ENCODE results near the gene PMEPA1.

Gene PMEPA1

GRCh38 chr20:57609842-57610167 lies 100.0 kb downstream of the PMEPA1 start:
- Histone ChIP-seq H3K4me3 (ENCODE audit: low read depth, low read length) (no peak overlapping the region), H3K27ac (ENCODE audit: extremely low read depth, low read depth, low read length) (no peak overlapping the region), H3K9me3 (ENCODE audit: control insufficient read depth, insufficient read depth, low read depth, low read length) (no peaks in the 10 kb centered on the region), H3K4me1 (ENCODE audit: control insufficient read depth, insufficient read depth, low read length) (no peaks in the 10 kb centered on the region), H3K36me3 (ENCODE audit: control insufficient read depth in 2 of 2, insufficient read depth in 1 of 2, low read length in 2 of 2) (no peaks in the 10 kb centered on the region)
- ChIA-PET POLR2A (no interaction called here), CTCF (interaction anchor here (0.7 kb wide), 1 partner anchor 389 kb away, joined by 3 read pairs; no protein-coding TSS in a partner anchor)
- no peak for TF ChIP-seq PRDM6 (tag by site-specific recombination; IDR thresholded peaks at IDR 0.05)
- TF ChIP-seq YY2 (tag by site-specific recombination; IDR thresholded peaks at IDR 0.05), result no peak
- no peak for TF ChIP-seq ZBTB10 (tag by site-specific recombination; IDR thresholded peaks at IDR 0.05)
- no peak for TF ChIP-seq ZBTB44 (tag by site-specific recombination; IDR thresholded peaks at IDR 0.05)
- TF ChIP-seq ZNF391 (tag by site-specific recombination; IDR thresholded peaks at IDR 0.05; ENCODE audit: borderline replicate concordance, low read depth), result no peak
- no peak for TF ChIP-seq GFI1B (tag by site-specific recombination; IDR thresholded peaks at IDR 0.05)
- no peak for TF ChIP-seq ZNF692 (tag by site-specific recombination; IDR thresholded peaks at IDR 0.05)

- TF ChIP-seq ZNF610 (tag by site-specific recombination; IDR thresholded peaks at IDR 0.05; ENCODE audit: borderline replicate concordance), result no peak
- TF ChIP-seq ZNF398 (tag by site-specific recombination; IDR thresholded peaks at IDR 0.05), result no peak
- no peak for TF ChIP-seq KLF8 (tag by site-specific recombination; IDR thresholded peaks at IDR 0.05)
- no peak for TF ChIP-seq ZNF704 (tag by site-specific recombination; IDR thresholded peaks at IDR 0.05)
- no peak for TF ChIP-seq INSM2 (tag by site-specific recombination; IDR thresholded peaks at IDR 0.05)
- TF ChIP-seq GLI4 (tag by site-specific recombination; IDR thresholded peaks at IDR 0.05), result no peak
- no peak overlapping the region for H3K27ac ChIP-seq (ENCODE audit: extremely low read depth, low read depth, low read length)
- H3K4me1 ChIP-seq (ENCODE audit: control insufficient read depth, insufficient read depth, low read length), result no peaks in the 10 kb centered on the region
- no peaks in the 10 kb centered on the region for H3K36me3 ChIP-seq (ENCODE audit: control insufficient read depth in 2 of 2, insufficient read depth in 1 of 2, low read length in 2 of 2)
- POLR2A ChIA-PET, result no interaction called here
- no peaks in the 10 kb centered on the region for H3K9me3 ChIP-seq (ENCODE audit: control insufficient read depth, insufficient read depth, low read depth, low read length)
- H3K4me3 ChIP-seq (ENCODE audit: low read depth, low read length), result no peak overlapping the region
- CTCF ChIA-PET, result interaction anchor here (0.6 to 0.7 kb wide), 2 partner anchors 96 to 389 kb away, joined by 3 read pairs; no protein-coding TSS in a partner anchor
These were observed 100.6 kb downstream of the PMEPA1 start for GRCh38 chr20:57609086-57609841.
